GM12872 (cell line): ENCODE measurements around the gene PRKAR1A.

ENCODE experiments used
- CTCF ChIP-seq: IDR thresholded peaks from 3 replicates; pipeline ENCODE4 v1.5.1; 2011; ENCODE audit warnings: low read depth, mild to moderate bottlenecking, low read length, moderate library complexity; ENCODE audit not compliant: insufficient read depth

The PRKAR1A gene

GRCh38 chr17:68484458-68484857, 27.8 kb upstream of the PRKAR1A start:
- no peak for TF ChIP-seq CTCF

DNA sequence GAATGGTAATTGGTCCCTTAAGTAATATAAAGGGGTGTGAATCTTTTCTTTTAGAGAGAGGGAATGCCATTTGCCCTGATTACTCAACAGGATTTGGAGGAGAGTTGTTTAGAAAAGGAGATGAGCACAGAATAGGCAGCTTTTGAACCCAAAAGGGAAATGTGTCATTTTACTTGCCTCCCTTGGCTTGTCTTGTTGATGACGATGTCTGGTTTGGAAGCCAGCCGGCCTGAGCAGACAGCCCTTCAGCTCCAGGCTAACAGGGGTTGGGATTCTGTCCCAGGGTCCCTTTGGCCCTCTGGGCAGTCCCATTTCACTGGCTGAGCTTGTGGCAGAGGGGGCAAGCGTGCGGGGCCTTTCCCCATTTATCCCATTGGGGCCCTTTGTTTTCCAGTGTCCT, 22.3 kb upstream of the PRKAR1A start:
- no peak for TF ChIP-seq CTCF

- no peak for TF ChIP-seq CTCF
Observed at GRCh38 chr17:68491381-68492231, 20.6 kb upstream of the PRKAR1A start.

- no peak for TF ChIP-seq CTCF
Observed at GRCh38 chr17:68495081-68495480, 17.1 kb upstream of the PRKAR1A start.

DNA sequence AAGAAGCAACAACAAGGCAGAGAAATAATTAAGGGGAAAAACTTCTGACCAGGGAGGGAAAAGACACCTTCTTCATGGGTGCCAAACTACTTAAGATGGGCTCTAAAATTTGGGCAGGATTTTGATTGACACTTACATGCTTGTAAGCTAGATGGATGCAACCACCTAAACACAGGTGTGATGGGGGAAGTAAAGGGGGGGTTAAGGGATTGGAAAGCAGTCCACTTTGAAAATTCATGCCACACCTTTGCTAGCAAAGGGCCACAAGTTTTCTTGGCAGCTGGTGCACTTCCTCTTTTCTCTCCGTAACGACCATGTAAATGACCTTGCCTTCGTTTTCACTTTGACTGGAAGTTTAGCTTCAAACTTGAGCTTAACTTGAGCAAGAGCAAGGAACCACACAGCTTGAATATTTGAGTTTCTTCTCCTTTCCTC, 14.3 kb upstream of the PRKAR1A start:
- no peak for TF ChIP-seq CTCF

DNA sequence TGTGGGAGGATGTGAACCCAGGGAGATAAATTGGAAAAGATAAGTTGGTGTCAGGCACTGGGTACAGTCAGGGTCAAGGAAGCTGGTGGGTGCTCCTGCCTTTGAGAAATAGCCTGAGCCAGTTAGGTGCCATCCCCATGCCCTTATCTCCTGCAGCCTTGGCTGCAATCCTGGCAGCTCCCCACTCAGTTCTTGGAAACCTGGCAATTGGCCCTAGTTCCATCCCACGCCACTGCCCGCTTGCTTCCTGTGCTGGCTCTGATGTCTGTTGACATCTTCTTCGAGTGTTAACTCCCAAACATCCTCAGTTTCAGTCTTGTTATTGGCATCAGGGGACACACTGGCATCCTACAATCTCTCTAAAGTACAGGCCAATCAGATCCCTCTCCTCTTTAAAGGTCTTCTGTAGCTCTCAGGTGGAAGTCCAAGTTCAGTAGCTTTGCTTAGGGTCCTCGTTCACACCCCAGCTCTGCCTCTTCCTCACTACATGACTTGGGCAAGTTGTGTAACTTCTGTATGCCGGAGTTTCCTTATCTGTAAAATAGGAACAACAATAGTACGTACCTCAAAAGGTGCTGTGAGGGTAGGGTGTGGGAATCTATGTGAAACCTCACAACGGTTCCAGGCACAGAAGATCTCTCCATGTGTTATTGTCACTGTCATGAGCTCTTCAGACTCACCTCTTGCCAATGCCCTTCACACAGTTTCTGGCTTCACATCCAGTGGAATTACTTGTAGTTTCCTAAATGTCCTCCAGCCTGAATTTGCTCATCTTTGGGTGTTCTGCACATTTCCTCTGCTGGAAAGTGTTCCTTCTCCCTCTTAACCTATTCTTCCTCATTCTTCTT, 13.5 kb upstream of the PRKAR1A start:
- no peak for TF ChIP-seq CTCF

- no peak for TF ChIP-seq CTCF
Observed at GRCh38 chr17:68499587-68499986, 12.6 kb upstream of the PRKAR1A start.
